MCF 10A (cell line): Measurements from ENCODE around the gene RRP9. TPM values are rescaled to one million over a fixed set of nuclear protein-coding genes. Genes with fewer than 3 reads are reported as not detected.
"Not testable (repeated sequence)": the region's sequence is repeated elsewhere in the genome, so short reads cannot be mapped to it uniquely, and the experiment has no call there.

ENCODE experiments used
- BruUV-seq: library from RNA; stranded (reverse); fragments of 400-500 nt; replicated peaks from 2 replicates; lab custom pipeline; 2021; lab: Mats Ljungman, UMichigan
- CTCF ChIA-PET: fragments of 300-600 bp; sonication (Branson Sonifier 250); formaldehyde crosslinking; extraction: SDS; loops from one replicate; lab custom pipeline; 2021; ENCODE audit warnings: antibody characterized with exemption, inconsistent platforms; lab: Yijun Ruan, JAX
- POLR2A ChIA-PET: fragments of 300-600, 350-650 bp; sonication (Branson Sonifier 250); formaldehyde crosslinking; extraction: SDS; loops from one replicate; lab custom pipeline; 2020; ENCODE audit warnings: antibody characterized with exemption, inconsistent platforms; lab: Yijun Ruan, JAX
- DNase-seq: peaks from one replicate; pipeline ENCODE4 v3.0.0-alpha.2; 2018; ENCODE audit not compliant: unreplicated experiment
- H3K27ac Mint-ChIP-seq: one replicate; pipeline ENCODE4 v1.8.0; 2022; ENCODE audit warnings: mild to moderate bottlenecking, low read depth, mixed read lengths; ENCODE audit not compliant: unreplicated experiment
- H3K27me3 Mint-ChIP-seq: one replicate; pipeline ENCODE4 v1.8.0; 2022; ENCODE audit warnings: mixed read lengths; ENCODE audit not compliant: insufficient read depth, unreplicated experiment
- H3K36me3 Mint-ChIP-seq: one replicate; pipeline ENCODE4 v1.8.0; 2022; ENCODE audit warnings: mild to moderate bottlenecking, moderate library complexity, mixed read lengths; ENCODE audit not compliant: insufficient read depth, unreplicated experiment
- H3K4me1 Mint-ChIP-seq: one replicate; pipeline ENCODE4 v1.8.0; 2022; ENCODE audit warnings: mixed read lengths; ENCODE audit not compliant: insufficient read depth, unreplicated experiment
- H3K4me3 Mint-ChIP-seq: one replicate; pipeline ENCODE4 v1.8.0; 2022; ENCODE audit warnings: mild to moderate bottlenecking, moderate library complexity, mixed read lengths; ENCODE audit not compliant: unreplicated experiment
- H3K9me3 Mint-ChIP-seq: one replicate; pipeline ENCODE4 v1.8.0; 2022; ENCODE audit warnings: mixed read lengths; ENCODE audit not compliant: unreplicated experiment
- CTCF ChIP-seq: fragments of 200-600 bp; IDR thresholded peaks from one replicate; pipeline ENCODE4 v1.8.0; 2022; ENCODE audit warnings: antibody characterized with exemption, mild to moderate bottlenecking; ENCODE audit not compliant: unreplicated experiment
- intact Hi-C: fragments of 100-400 bp; cut with micrococcal nuclease; formaldehyde crosslinking; loops from 2 replicates; pipeline ENCODE4 v1.14.1; 2022
- total RNA-seq: library from RNA; stranded (reverse); gene quantifications from 2 replicates; pipeline ENCODE4 v1.2.3, GENCODE V29; 2022

Gene RRP9
- total RNA-seq, 1 experiment from 2014 or later, result 80.2 TPM

GRCh38 chr3:51931756-51932155 is 9.9 kb downstream of the RRP9 start:
- ChIA-PET CTCF (interaction anchor here (1.2 kb wide), 1 partner anchor 10 kb away, joined by 5 read pairs; the partner anchor contains the start of gene RRP9), POLR2A (no interaction called here)
- Mint-ChIP-seq H3K27me3 (no peaks in the 10 kb centered on the region), H3K4me1 (no peaks in the 10 kb centered on the region), H3K4me3 (no peak overlapping the region), H3K27ac (no peak overlapping the region), H3K36me3 (peaks cover 59% of the 10 kb centered on the region), H3K9me3 (no peaks in the 10 kb centered on the region)
- no peak for DNase-seq
- BruUV-seq, result no TSS peak
- no peak for TF ChIP-seq CTCF
- intact Hi-C loops, result no loop called here

GRCh38 chr3:51930439-51930838 is 11.3 kb downstream of the RRP9 start:
- no TSS peak for BruUV-seq
- intact Hi-C loops, result no loop called here
- no peak for TF ChIP-seq CTCF
- POLR2A ChIA-PET, result interaction anchor here (0.8 kb wide), 1 partner anchor 12 kb away, joined by 3 read pairs; the partner anchor contains the start of genes PARP3 and RRP9
- Mint-ChIP-seq H3K4me3 (no peak overlapping the region), H3K9me3 (no peaks in the 10 kb centered on the region), H3K27ac (no peak overlapping the region), H3K4me1 (no peaks in the 10 kb centered on the region), H3K36me3 (peaks cover 46% of the 10 kb centered on the region), H3K27me3 (no peaks in the 10 kb centered on the region)
- CTCF ChIA-PET, result interaction anchor here (0.6 to 1.1 kb wide), 2 partner anchors 10 to 24 kb away, joined by 3 to 4 read pairs; no protein-coding TSS in a partner anchor
- no peak for DNase-seq

- Mint-ChIP-seq H3K9me3 (no peaks in the 10 kb centered on the region), H3K27me3 (no peaks in the 10 kb centered on the region), H3K4me3 (no peak overlapping the region), H3K27ac (no peak overlapping the region), H3K4me1 (no peaks in the 10 kb centered on the region), H3K36me3 (peaks cover 36% of the 10 kb centered on the region)
- no TSS peak for BruUV-seq
- ChIA-PET POLR2A (no interaction called here), CTCF (interaction anchor here (1.1 kb wide), 1 partner anchor 23 kb away, joined by 4 read pairs; no protein-coding TSS in a partner anchor)
- no peak for TF ChIP-seq CTCF
- intact Hi-C loops, result no loop called here
- DNase-seq, result peak; percentile 17
These were observed 12.2 kb downstream of the RRP9 start for GRCh38 chr3:51929420-51930003.

GRCh38 chr3:51928981-51929380 is 12.7 kb downstream of the RRP9 start:
- intact Hi-C loops, CTCF ChIA-PET, POLR2A ChIA-PET, H3K27ac Mint-ChIP-seq, H3K27me3 Mint-ChIP-seq, H3K9me3 Mint-ChIP-seq, H3K4me3 Mint-ChIP-seq, H3K4me1 Mint-ChIP-seq, DNase-seq, BruUV-seq: not testable (repeated sequence)
- peaks cover 31% of the 10 kb centered on the region for H3K36me3 Mint-ChIP-seq
